Heart left ventricle (tissue), 13 donors: ENCODE results near the gene STARD6.

Experiments
- POLR2A ChIP-seq, 2 donors: fragments of 450-650 bp; IDR thresholded peaks; one replicate each; pipeline ENCODE4 v1.6.1; 2017; ENCODE audit warnings: antibody characterized with exemption in 2 of 2, mild to moderate bottlenecking in 2 of 2, moderate library complexity in 2 of 2
- TF ChIP-seq, protein P1 (sequence below), 12 donors: fragments of 200-600 bp; sonication (generic) in 4 of 12; IDR thresholded peaks; one replicate each; pipeline versions ENCODE4 v1.5.0 to v1.8.0; 2018 to 2022; ENCODE audit warnings: antibody characterized with exemption in 12 of 12, mild to moderate bottlenecking in 5 of 12
- donor health status: ischemic (EF 13 %, LVEDD 7.1; RV severe dilation, severe dysfunction).
- donor health status: DM: no; HTN: yes; CAD: no.
- donor health status: DM: no; HTN: no; CAD: no.
- donor health status: ischemic (EF 25% LVEDD 6.9; RV normal size, moderate dysfunction).
- donor health status: ischemic (EF 25% LVEDD 5.7; RV mildly dilated, moderate dysfunction).
- donor health status: ischemic (EF 35%, LVEDD 5.7; RV mildly dilated, moderate dysfunction).
- donor health status: nonischemic (EF 11% LVEDD 7.7; RV severe dilation, severe dysfunction).
- donor health status: DM: yes; HTN: yes; CAD: no.
- donor health status: PGD.
- donor health status: ischemic (EF 29% LVEDD 5.4; RV normal size, mild dysfunction).
- donor health status: nonischemic (EF 23%, LVEDD 6.1; RV moderate dilation, normal function).

DNA sequence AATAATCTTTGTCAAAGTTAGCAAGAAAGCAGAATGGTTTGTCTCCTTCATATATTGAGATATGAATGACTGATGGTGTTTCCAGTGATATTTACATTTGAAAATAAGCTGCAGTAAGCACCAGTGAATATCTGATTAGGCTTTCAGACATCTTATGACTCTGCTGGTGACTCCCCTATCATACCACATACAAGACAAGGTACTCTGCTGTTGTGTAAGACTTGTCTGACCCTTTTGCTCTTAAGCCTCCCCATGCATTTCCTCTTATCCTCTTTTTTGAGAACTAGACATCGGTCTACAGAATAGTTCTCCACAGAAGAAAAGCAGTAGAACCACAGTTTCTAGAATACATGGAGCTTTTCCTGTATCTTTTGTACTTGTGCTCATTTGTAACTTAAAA is 79.0 kb downstream of the STARD6 start:
- no peak for TF ChIP-seq POLR2A (IDR thresholded peaks at IDR 0.05)
- TF ChIP-seq, protein P1, sequence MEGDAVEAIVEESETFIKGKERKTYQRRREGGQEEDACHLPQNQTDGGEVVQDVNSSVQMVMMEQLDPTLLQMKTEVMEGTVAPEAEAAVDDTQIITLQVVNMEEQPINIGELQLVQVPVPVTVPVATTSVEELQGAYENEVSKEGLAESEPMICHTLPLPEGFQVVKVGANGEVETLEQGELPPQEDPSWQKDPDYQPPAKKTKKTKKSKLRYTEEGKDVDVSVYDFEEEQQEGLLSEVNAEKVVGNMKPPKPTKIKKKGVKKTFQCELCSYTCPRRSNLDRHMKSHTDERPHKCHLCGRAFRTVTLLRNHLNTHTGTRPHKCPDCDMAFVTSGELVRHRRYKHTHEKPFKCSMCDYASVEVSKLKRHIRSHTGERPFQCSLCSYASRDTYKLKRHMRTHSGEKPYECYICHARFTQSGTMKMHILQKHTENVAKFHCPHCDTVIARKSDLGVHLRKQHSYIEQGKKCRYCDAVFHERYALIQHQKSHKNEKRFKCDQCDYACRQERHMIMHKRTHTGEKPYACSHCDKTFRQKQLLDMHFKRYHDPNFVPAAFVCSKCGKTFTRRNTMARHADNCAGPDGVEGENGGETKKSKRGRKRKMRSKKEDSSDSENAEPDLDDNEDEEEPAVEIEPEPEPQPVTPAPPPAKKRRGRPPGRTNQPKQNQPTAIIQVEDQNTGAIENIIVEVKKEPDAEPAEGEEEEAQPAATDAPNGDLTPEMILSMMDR (IDR thresholded peaks at IDR 0.05) = no peak
